Activated naive CD4-positive, alpha-beta T cell treated with anti-CD3 and anti-CD28 coated beads for 36 hours (primary cell): ENCODE data around the gene BIN1. TPM values are rescaled to one million over a fixed set of nuclear protein-coding genes. Genes with fewer than 3 reads are reported as not detected.

ENCODE experiments used
- CTCF ChIA-PET: fragments of 350-600 bp; sonication (Branson Sonifier 250); formaldehyde crosslinking; loops from one replicate; lab custom pipeline; 2021; ENCODE audit warnings: antibody characterized with exemption; lab: Charles Lee
- DNase-seq: peaks from one replicate; pipeline ENCODE4 v3.0.0-alpha.2; 2020
- H3K27ac Mint-ChIP-seq: one replicate; pipeline ENCODE4 v1.8.0; 2021; ENCODE audit warnings: mild to moderate bottlenecking, mixed read lengths
- H3K27me3 Mint-ChIP-seq: one replicate; pipeline ENCODE4 v1.8.0; 2021; ENCODE audit warnings: low read depth, mixed read lengths
- H3K36me3 Mint-ChIP-seq: one replicate; pipeline ENCODE4 v1.8.0; 2021; ENCODE audit warnings: low read depth, mixed read lengths
- H3K4me1 Mint-ChIP-seq: one replicate; pipeline ENCODE4 v1.8.0; 2021; ENCODE audit warnings: low read depth, mixed read lengths
- H3K4me3 Mint-ChIP-seq: one replicate; pipeline ENCODE4 v1.8.0; 2021; ENCODE audit warnings: mild to moderate bottlenecking, moderate library complexity, mixed read lengths
- H3K9me3 Mint-ChIP-seq: one replicate; pipeline ENCODE4 v1.8.0; 2021; ENCODE audit warnings: mixed read lengths
- intact Hi-C: fragments of 100-400 bp; cut with micrococcal nuclease; formaldehyde crosslinking; loops from one replicate; pipeline ENCODE4 v1.15.1; 2023
- total RNA-seq, 2 experiments: library from RNA; stranded (reverse); gene quantifications; one replicate each; pipeline ENCODE4 v1.2.3, GENCODE V29; 2021

The BIN1 gene, protein sequence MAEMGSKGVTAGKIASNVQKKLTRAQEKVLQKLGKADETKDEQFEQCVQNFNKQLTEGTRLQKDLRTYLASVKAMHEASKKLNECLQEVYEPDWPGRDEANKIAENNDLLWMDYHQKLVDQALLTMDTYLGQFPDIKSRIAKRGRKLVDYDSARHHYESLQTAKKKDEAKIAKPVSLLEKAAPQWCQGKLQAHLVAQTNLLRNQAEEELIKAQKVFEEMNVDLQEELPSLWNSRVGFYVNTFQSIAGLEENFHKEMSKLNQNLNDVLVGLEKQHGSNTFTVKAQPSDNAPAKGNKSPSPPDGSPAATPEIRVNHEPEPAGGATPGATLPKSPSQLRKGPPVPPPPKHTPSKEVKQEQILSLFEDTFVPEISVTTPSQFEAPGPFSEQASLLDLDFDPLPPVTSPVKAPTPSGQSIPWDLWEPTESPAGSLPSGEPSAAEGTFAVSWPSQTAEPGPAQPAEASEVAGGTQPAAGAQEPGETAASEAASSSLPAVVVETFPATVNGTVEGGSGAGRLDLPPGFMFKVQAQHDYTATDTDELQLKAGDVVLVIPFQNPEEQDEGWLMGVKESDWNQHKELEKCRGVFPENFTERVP
- total RNA-seq = 10 to 100 TPM; 50.4 to 51.1 TPM

DNA sequence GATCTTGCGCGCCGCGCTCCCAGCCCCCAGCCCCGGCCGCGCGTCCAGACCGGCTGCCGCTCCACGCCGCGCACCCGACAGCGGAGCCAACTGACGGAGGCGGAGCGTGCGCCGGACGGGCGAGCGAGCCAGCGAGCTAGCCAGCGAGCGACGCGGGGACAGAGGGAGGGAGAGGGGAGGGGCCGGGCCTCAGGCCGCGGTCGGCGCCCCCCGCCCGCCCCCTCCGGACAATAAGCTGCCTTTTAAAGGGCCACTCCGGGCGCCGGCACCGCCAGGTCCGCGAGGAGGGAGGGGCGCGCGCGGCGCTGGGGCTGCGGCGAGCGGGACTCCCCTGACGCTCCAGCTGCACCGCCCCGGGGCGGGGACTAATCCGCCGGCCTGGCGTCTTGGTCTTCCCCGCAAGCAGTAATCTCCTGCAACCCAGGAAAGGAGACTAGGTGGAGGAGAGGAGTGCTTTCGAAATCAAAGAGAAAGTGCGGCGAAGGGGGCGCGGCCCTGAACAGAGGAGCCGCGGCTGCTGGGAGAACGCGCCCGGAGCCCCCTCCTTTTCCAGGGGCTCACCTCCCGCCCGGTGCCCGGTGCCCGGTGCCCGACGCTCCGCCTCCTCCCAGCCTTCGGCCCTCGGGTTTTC lies at the start of gene BIN1:
Gene BIN1, minus strand, starts transcription at position 164 of the 631 bp plus-strand sequence. CDS start 211 bp downstream, outside the sequence.
- H3K27ac Mint-ChIP-seq = no peak within 1 kb of the TSS
- peak within 1 kb of the TSS; percentile 72 for H3K4me3 Mint-ChIP-seq
- H3K4me1 Mint-ChIP-seq = peaks cover 3% of the 10 kb centered on the region
- CTCF ChIA-PET = no interaction called here
- no peaks in the 10 kb centered on the region for H3K9me3 Mint-ChIP-seq
- DNase-seq = peak; percentile 83
- H3K36me3 Mint-ChIP-seq = no peaks in the 10 kb centered on the region
- peaks cover 9% of the 10 kb centered on the region for H3K27me3 Mint-ChIP-seq
- intact Hi-C loops = loop anchor here (1.0 to 2.0 kb wide), 5 partner anchors 27 to 419 kb away; partner anchors contain the start of gene IWS1

DNA sequence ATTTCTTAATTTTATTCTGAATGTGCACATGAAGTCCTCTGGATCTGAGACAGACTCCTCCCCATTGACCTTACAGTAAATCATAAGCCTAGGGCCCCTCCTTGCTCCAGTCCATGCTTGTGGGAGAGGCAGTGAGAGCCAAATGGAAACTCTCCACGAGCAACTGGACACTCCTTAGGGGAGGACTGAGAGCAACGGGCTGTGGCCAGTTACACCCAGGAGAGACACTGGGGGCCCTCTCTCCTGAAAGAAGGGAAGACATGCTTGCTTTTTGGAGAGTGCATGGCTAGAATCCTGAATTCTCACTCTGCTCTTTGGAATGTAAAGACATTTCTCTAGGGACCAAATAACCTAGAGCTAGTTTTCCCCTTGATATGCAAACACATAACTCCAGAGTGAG lies 49.0 kb upstream of the BIN1 start:
- no peak overlapping the region for H3K27ac Mint-ChIP-seq
- DNase-seq = no peak
- intact Hi-C loops = no loop called here
- no peaks in the 10 kb centered on the region for H3K4me1 Mint-ChIP-seq
- H3K36me3 Mint-ChIP-seq = no peaks in the 10 kb centered on the region
- H3K27me3 Mint-ChIP-seq = no peaks in the 10 kb centered on the region
- CTCF ChIA-PET = interaction anchor here (0.7 kb wide), 1 partner anchor 306 kb away, joined by 3 read pairs; no protein-coding TSS in a partner anchor
- no peaks in the 10 kb centered on the region for H3K9me3 Mint-ChIP-seq
- H3K4me3 Mint-ChIP-seq = no peak overlapping the region

DNA sequence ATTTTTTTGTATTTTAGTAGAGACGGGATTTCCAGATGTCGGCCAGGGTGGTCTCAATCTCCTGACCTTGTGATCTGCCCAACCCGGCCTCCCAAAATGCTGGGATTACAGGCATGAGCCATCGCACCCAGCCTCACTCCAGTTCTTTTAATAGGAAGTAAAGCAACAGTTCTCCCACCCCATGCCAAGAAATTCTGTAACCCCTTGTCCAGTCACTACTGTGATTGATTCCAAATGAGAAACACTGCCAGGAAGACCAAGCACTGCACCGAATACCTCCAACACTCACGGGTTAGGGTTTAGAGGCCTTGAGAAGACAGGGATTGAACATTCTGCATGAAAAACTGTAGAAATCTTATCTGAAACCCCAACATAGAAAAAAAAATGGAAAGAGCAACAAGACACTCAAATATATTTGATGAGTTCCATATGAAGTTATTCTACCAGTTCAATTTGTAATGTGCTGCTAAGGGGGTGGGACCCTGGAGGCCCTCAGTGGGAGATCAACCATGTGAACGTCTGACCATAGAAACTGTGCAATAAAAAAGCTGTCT lies 48.2 kb upstream of the BIN1 start:
- no peaks in the 10 kb centered on the region for H3K36me3 Mint-ChIP-seq
- H3K4me3 Mint-ChIP-seq = no peak overlapping the region
- DNase-seq = no peak
- CTCF ChIA-PET = interaction anchor here (0.6 to 0.7 kb wide), 2 partner anchors 307 to 1325 kb away, joined by 3 to 4 read pairs; no protein-coding TSS in a partner anchor
- intact Hi-C loops = no loop called here
- no peaks in the 10 kb centered on the region for H3K27me3 Mint-ChIP-seq
- H3K27ac Mint-ChIP-seq = no peak overlapping the region
- H3K4me1 Mint-ChIP-seq = no peaks in the 10 kb centered on the region
- H3K9me3 Mint-ChIP-seq = no peaks in the 10 kb centered on the region

DNA sequence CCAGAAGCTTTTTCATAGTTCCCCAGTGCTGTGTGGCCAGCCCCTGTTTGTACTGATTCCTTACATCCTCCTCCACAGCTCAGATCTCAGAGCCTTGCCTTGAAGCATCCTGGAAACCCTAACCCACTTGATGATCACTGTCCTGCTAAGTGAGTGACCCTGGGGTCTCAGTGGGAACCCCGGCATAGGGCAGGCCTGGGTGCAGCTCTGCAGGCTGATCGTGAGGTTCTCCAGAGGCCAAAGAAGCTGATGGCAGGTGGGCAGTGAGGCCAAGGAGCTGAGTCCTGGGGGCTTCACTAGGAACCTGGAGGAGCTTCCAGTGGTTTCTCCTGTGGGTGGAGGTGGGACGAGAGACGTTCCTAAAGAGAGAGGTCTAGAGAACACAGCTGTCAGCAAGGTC lies 47.4 kb upstream of the BIN1 start:
- Mint-ChIP-seq H3K4me3 (no peak overlapping the region), H3K27ac (no peak overlapping the region), H3K36me3 (no peaks in the 10 kb centered on the region), H3K4me1 (no peaks in the 10 kb centered on the region), H3K27me3 (no peaks in the 10 kb centered on the region), H3K9me3 (no peaks in the 10 kb centered on the region)
- intact Hi-C loops = no loop called here
- CTCF ChIA-PET = interaction anchor here (0.6 kb wide), 1 partner anchor 1325 kb away, joined by 4 read pairs; no protein-coding TSS in a partner anchor
- no peak for DNase-seq

DNA sequence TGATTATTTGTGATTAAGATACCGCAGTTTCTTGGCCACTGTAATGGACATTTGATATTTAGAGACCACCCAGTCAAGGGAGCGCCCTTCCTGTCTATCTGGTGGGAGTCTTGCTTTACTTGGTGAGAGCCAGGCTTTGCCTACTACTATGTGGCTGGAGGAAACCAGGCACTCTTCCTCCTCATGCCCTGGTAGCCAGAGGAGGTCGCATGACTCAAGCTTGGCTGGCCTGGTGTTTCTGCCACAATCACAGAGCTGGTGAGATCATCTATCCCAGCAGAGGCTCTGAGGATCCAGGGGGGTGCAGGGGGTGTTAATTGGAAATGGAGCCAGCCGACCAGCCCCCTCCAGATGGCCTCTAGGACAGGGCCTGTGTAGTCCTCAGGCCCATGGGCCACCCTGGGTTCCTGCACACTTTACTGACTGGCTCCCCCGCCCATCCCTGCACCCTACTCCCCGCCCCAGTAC lies 46.8 kb upstream of the BIN1 start:
- H3K36me3 Mint-ChIP-seq = no peaks in the 10 kb centered on the region
- CTCF ChIA-PET = no interaction called here

DNA sequence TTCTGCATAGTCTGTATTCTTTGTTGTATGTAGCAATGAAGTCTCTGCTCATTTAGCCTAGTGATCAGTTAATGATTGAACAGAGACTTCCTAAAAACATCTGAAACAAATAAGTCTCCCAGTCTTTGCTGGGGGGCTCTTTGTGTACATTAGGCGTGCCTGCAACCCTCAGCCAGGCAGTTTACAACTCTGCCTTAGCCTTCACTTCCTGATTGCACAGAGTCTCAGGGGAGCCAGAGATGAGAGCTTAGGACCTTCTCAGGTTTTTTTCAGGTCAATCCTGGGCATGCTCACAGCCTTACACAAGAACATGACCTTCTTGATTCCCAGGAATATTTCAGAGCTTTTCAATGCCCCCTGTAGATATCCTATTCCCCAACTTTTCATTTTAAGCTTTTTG lies 44.0 kb upstream of the BIN1 start:
- Mint-ChIP-seq H3K9me3 (no peaks in the 10 kb centered on the region), H3K27me3 (no peaks in the 10 kb centered on the region), H3K27ac (no peak overlapping the region), H3K4me3 (no peak overlapping the region), H3K4me1 (no peaks in the 10 kb centered on the region), H3K36me3 (no peaks in the 10 kb centered on the region)
- intact Hi-C loops = no loop called here
- no peak for DNase-seq
- CTCF ChIA-PET = interaction anchor here (0.6 to 0.9 kb wide), 3 partner anchors 11 to 83 kb away, joined by 3 read pairs; no protein-coding TSS in a partner anchor

More for the DNA sequence above, 46.8 kb upstream of the BIN1 start:
- Mint-ChIP-seq H3K27ac (no peak overlapping the region), H3K27me3 (no peaks in the 10 kb centered on the region), H3K4me1 (no peaks in the 10 kb centered on the region), H3K9me3 (no peaks in the 10 kb centered on the region), H3K4me3 (no peak overlapping the region)
- intact Hi-C loops = no loop called here
- no peak for DNase-seq

DNA sequence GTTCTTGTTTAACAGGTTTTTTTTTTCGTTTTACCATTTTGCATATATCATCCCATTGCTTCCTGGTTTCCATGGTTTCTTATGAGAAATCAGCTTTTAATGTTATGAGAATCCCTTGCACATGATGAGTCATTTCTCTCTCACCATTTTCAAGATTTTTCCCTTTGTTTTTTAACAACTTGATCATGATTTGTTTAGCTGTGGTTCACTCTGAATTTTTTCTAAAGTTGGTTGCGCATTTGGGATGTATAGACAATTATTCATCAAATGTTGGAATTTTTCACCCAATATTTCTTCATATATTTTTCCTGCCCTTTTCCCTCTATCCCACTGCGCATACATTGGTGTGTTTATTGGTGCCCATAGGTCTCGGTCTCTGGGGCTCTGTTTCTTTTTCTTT lies 42.4 kb upstream of the BIN1 start:
- intact Hi-C loops = no loop called here
- Mint-ChIP-seq H3K36me3 (no peaks in the 10 kb centered on the region), H3K4me3 (no peak overlapping the region), H3K4me1 (no peaks in the 10 kb centered on the region), H3K9me3 (no peaks in the 10 kb centered on the region), H3K27me3 (no peaks in the 10 kb centered on the region), H3K27ac (no peak overlapping the region)
- CTCF ChIA-PET = interaction anchor here (0.7 kb wide), 1 partner anchor 13 kb away, joined by 3 read pairs; no protein-coding TSS in a partner anchor
- no peak for DNase-seq

DNA sequence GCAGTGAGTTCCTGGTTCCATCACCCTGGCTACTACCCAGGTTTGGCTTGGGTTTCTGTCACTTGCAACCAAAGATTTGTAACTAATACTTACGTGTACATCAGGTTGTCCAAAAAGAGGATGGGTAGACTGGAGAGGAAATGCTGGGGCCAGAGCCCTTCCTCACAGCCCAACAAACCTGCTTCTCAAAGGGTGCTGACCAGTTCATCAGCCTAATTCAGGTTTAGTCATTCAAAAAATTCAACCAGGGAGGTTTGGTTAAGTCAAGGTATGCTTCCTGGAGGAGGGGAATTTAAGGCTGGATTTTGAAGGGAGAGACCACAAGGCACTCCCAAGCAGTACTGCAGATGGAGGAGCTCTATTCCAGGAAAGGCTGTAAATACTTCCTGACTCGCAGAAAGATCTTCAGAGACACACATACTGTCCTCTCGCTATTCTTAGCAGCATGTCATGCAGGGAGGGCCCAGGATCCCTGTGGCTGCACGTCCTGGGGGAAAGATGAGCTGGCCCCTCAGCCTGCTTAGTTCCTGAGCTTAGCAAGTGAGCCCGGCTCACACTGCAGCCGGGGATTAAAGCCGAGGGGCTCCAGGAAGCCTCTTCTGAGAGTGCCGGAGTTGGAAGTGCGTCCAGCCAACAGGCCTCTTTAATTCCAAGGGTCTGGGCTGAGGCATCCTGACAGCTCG lies 40.0 kb upstream of the BIN1 start:
- Mint-ChIP-seq H3K27me3 (no peaks in the 10 kb centered on the region), H3K27ac (no peak overlapping the region), H3K4me3 (no peak overlapping the region), H3K9me3 (no peaks in the 10 kb centered on the region), H3K4me1 (no peaks in the 10 kb centered on the region), H3K36me3 (no peaks in the 10 kb centered on the region)
- no peak for DNase-seq
- CTCF ChIA-PET = no interaction called here
- intact Hi-C loops = no loop called here

DNA sequence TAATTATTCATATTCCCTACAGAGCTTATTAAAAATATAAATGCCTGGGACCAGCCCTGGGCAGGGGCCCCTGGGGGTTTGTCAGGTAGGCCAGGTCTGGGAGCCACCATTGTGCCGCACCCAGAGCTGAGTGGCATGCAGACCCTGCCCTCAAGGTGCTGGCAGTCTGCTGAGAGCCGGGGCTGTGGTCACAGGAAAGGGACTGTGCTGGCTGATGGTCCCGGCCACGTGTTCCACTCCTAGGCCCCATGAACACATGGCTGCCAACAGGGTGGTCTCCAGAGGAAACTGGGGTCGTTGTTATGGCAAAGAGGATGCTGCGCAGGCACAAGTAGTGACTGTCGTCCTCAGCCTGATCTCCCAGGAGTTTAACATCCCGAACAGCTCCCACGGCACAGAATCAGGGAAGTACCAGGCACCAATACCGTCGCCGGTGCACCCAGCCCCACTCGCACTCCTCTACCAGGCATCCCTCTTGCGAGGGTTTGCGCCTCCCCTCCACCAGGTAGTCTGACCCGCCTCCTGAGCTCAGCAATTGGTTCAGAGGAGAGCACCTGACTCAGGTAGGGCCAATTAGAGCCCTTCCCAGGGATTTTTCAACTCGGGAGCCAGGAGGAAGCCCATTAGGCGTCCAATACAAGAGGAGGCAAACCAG lies 39.2 kb upstream of the BIN1 start:
- H3K4me3 Mint-ChIP-seq = no peak overlapping the region
- DNase-seq = no peak
- CTCF ChIA-PET = no interaction called here
- intact Hi-C loops = no loop called here
- no peak overlapping the region for H3K27ac Mint-ChIP-seq
- no peaks in the 10 kb centered on the region for H3K4me1 Mint-ChIP-seq
- no peaks in the 10 kb centered on the region for H3K9me3 Mint-ChIP-seq
- H3K27me3 Mint-ChIP-seq = no peaks in the 10 kb centered on the region
- H3K36me3 Mint-ChIP-seq = no peaks in the 10 kb centered on the region

DNA sequence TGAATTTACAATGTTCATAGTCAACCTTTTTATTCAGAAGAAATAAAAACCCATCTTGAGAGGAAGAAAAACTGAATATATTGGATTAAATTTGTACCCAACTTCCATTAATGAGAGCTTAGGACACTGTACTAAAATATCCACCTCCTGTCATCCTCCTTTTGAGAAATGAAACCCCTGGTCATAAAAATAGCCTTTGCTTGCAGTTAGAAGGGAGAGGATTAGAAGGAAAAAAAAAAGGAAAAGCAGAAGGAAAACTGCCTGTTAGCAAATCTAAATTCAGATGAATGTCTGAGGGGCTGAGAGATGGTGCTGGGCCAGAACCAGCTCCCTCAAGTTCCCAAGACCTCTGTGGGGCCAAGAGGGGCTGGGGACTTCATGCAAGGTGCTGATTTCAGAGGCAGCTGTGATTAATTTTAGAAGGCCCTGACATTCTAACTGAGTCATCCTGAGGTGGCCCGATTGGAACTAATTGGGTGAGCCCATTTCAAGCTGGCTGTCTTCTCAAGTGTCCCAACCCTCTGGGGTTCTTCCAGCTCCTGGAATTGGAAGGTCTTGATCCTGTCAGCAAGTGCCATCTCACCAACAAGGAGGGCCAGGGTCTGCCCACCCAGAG lies 38.4 kb upstream of the BIN1 start:
- H3K27ac Mint-ChIP-seq = no peak overlapping the region
- no peaks in the 10 kb centered on the region for H3K4me1 Mint-ChIP-seq
- no peaks in the 10 kb centered on the region for H3K27me3 Mint-ChIP-seq
- H3K36me3 Mint-ChIP-seq = no peaks in the 10 kb centered on the region
- H3K9me3 Mint-ChIP-seq = no peaks in the 10 kb centered on the region
- DNase-seq = no peak
- CTCF ChIA-PET = no interaction called here
- intact Hi-C loops = no loop called here
- H3K4me3 Mint-ChIP-seq = no peak overlapping the region
